Measurements from ENCODE around the gene CRTC1.
A peak's percentile ranks its signal among the peaks of the same experiment; 100 is the strongest.
"Not testable (repeated sequence)": the region's sequence is repeated elsewhere in the genome, so short reads cannot be mapped to it uniquely, and the experiment has no call there.

Gene CRTC1

DNA sequence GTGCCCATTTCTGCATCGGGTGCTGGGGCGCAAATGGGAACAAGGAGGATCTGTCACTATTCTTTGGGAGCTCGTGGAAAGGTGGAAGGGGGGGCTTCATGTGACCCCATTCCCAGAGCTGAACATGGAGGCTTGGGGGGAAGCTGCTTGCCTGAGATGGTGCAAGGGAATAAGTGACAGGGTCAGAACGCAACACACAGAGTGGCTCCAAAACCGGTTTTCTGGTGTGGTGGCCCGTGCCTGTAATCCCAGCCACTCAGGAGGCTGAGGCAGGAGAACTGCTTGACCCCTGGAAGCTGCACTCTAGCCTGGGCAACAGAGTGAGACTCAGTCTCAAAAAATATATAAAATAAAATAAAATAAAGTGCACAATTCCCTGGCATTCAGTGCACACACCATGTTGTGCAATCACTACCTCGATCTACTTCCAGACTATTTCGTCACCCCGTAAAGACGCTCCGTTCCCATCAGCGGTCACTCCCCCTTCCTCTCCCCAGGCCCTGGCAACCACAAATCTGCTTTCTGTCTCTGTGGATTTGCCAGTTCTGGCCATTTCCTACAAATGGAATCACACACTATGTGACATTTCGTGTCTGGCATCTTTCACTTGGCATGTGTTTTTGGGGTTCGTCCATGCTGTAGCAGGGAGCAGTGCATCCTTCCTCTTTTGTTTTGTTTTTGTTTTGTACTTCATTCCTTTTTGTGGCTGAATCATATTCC is 125.8 kb downstream of the CRTC1 start:
- DNase-seq, result no peak

DNA sequence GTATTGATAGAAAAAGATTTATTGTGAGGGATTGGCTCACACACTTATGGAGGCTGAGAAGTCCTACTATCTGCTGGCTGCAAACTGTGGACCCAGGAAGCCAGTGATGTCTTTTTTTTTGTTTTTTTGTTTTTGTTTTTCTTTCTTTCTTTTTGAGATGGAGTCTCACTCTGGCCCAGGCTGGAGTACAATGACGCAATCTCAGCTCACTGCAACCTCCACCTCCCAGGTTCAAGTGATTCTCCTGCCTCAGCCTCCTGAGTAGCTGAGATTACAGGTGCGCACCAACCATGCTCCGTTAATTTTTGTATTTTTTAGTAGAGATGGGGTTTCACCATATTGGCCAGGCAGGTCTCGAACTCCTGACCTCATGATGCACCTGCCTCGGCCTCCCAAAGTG is 128.2 kb downstream of the CRTC1 start:
- DNase-seq, result not testable (repeated sequence)

DNA sequence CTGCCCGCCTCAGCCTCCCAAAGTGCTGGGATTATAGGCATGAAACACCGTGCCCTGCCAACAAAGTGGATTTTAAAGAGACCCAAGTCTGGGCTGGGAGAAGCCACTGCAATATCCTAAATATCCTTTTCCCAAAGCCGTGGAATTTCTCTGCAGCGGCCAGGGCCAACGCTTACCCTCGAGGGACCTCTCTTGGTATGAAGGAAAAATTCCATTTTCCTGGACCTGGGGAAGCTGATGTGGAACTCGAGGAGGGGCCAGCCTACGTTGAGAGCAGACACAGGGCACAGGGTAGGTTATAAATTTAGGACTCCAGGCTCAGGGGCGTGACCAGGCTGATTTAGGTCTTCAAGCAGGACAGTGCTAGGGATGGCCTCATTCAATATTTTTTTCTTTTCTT is 130.6 kb downstream of the CRTC1 start:
- DNase-seq, result no peak

DNA sequence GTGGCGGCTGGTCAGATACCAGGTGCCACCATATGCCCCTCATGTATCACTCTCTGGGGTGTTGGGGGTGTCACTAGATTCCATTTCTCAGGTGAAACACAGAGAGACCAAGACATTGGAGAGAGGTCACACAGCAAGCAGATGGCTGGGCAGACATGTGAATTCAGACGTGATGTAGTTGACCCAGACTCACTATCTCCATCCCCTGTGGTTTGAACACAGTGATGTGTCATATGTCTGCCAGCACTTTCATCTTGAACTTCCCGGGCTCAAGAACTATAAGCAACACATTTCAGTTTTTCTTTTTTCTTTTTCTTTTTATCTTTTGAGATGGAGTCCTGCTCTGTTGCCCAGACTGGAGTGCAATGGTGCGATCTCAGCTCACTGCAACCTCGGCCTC is 132.2 kb downstream of the CRTC1 start:
- DNase-seq, result no peak

DNA sequence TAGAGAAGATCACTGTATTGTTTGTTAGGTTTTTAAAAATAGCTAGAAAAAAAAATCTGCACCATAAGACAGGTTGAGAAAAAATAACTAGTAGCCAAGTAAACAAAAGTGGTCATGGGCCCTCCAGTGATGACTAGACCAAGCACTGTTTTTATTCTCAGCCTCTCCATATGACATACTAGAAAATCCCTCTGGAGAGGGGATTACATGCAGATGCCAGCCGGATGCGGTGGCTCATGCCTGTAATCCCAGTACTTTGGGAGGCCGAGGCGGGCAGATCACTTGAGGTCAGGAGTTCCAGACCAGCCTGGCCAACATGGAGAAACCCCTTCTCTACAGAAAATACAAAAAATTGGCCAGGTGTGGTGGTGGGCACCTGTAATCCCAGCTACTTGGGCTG is 133.2 kb downstream of the CRTC1 start:
- DNase-seq, result not testable (repeated sequence)

DNA sequence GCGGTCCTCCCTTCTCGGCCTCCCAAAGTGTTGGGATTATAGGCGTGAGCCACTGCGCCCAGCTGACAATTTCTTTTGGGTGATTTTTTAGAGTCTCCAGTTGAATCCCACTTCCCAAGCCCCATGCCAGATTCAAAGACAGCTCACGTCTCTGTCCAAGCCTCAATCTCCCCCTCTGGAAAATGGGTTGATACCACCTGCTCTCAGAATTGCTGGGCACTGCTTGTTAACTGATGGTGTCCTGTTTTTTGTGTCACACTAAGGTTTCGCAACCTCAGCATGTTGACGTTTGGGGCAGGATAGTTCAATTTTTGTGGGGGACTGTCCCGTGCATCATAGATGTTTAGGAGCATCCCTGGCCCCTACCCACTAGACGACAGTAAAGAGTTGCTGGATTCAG is 134.1 kb downstream of the CRTC1 start:
- no peak for DNase-seq

DNA sequence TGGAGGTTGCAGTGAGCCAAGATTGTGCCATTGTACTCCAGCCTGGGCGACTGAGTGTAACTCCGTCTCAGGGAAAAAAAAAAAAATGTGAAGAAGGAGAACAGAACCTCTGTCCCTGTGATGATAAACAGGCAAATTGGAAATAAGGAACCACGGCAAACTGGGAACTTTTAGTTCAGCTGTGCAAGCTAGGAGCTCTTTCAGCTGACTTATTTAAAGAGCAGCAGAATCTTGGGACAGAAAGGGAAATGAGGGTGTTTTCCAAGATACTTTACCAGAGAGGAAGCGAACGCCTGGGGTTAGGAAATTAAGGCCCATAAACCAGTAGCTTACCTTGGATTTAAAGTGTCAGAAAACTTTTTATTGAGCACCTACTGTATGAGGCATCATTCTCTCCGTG is 145.3 kb downstream of the CRTC1 start:
- no peak for DNase-seq

DNA sequence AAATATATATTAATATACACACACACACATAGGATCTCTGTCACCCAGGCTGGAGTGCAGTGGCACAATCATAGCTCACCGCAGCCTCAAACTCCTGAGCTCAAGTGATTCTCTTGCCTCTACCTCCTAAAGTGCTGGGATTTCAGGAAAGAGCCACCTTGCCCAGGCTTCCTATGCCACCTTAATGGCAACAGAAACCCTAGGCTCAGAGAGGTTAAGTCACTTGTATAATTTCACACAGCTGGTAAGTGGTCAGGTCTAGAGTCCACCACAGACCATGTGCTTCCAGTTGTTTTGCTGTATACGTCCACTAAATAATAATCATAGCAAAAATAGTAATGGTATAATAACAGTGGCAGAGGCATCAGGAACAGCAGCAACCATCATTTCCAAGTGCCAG is 147.0 kb downstream of the CRTC1 start:
- DNase-seq, result no peak

DNA sequence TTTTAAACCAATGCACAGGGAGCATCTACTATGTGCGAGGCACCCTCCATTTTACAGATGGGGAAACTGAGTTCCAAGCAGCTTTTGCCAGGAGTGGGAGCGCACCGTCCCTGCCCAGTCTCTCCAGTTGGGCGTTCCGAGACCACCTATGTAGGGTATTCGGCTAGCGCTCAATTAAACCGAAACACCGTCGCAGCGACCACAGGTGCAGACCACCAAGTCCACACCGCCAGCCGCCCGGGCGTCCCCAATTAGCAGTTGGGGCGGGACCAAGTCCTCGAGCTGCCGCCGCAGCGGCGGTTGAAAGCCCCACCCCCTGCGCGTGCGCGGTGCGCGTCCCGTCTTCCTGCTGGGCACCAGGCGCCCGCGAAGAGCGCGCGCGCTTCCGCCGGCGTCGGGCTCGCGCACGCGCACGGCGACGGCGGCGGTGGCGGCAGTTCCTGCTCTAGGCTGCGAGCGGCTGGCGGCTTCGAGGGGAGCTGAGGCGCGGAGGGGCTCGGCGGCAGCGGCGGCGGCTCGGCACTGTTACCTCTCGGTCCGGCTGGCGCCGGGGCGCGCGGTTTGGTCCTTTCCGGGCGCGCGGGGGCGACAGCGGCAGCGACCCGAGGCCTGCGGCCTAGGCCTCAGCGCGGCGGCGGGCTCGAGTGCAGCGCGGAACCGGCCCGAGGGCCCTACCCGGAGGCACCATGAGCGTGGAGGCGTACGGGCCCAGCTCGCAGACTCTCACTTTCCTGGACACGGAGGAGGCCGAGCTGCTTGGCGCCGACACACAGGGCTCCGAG is 148.2 kb downstream of the CRTC1 start, which contains the start of gene UPF1:
Gene UPF1 (plus strand): TSS at position 436 of the 782 bp plus-strand sequence. CDS start 251 bp downstream, at position 687.
- DNase-seq, result peak; percentile 83

All from NCI-H510A treated with DMSO at 0.1 percent for 48 hours (cell line).